WTC11 (cell line): ENCODE data around the gene WIZ. TPM values are rescaled to one million over a fixed set of nuclear protein-coding genes. Genes with fewer than 3 reads are reported as not detected.

Experiments used
- ATAC-seq: fragments of 200-7000 bp; cut with Tn5 transposase; 2 replicates; pipeline ENCODE4 v1.10.0; 2021; ENCODE audit warnings: mild to moderate bottlenecking, moderate library complexity
- CTCF ChIA-PET: fragments of 300-600 bp; sonication (Branson Sonifier 250); formaldehyde crosslinking; loops from one replicate; lab custom pipeline; 2021; ENCODE audit warnings: antibody characterized with exemption; lab: Charles Lee
- POLR2A ChIA-PET: fragments of 350-600 bp; sonication (Branson Sonifier 250); formaldehyde crosslinking; loops from one replicate; lab custom pipeline; 2021; ENCODE audit warnings: antibody characterized with exemption; lab: Charles Lee
- DNase-seq: peaks from one replicate; pipeline ENCODE4 v3.0.0; 2021; ENCODE audit warnings: low spot score
- H3K27ac Mint-ChIP-seq: 2 replicates; pipeline ENCODE4 v1.8.0; 2021; ENCODE audit warnings: mixed read lengths
- H3K27me3 Mint-ChIP-seq: 2 replicates; pipeline ENCODE4 v1.8.0; 2021; ENCODE audit warnings: low read depth, mild to moderate bottlenecking, moderate library complexity, mixed read lengths
- H3K36me3 Mint-ChIP-seq: 2 replicates; pipeline ENCODE4 v1.8.0; 2021; ENCODE audit warnings: mixed read lengths
- H3K4me1 Mint-ChIP-seq: 2 replicates; pipeline ENCODE4 v1.8.0; 2022; ENCODE audit warnings: mixed read lengths
- H3K4me3 Mint-ChIP-seq: 2 replicates; pipeline ENCODE4 v1.8.0; 2021; ENCODE audit warnings: mild to moderate bottlenecking, moderate library complexity, mixed read lengths
- H3K9me3 Mint-ChIP-seq: 2 replicates; pipeline ENCODE4 v1.8.0; 2021; ENCODE audit warnings: mixed read lengths
- AR ChIP-seq: fragments of 250-450 bp; sonication (Bioruptor Pico); IDR thresholded peaks from 2 replicates; pipeline ENCODE4 v1.9.0; 2021; ENCODE audit warnings: mild to moderate bottlenecking
- CREB1 ChIP-seq: sonication (generic); formaldehyde crosslinking; IDR thresholded peaks from 2 replicates; pipeline ENCODE4 v1.8.0; 2023; ENCODE audit warnings: mild to moderate bottlenecking, missing genetic modification reagents
- GRHL2 ChIP-seq: fragments of 250-450 bp; sonication (Bioruptor Pico); IDR thresholded peaks from 2 replicates; pipeline ENCODE4 v1.8.0; 2022; ENCODE audit warnings: mild to moderate bottlenecking, moderate library complexity; ENCODE audit not compliant: insufficient replicate concordance, severe bottlenecking
- HMGXB4 ChIP-seq: sonication (generic); formaldehyde crosslinking; IDR thresholded peaks from 2 replicates; pipeline ENCODE4 v1.8.1; 2023; ENCODE audit warnings: mild to moderate bottlenecking, moderate library complexity, missing genetic modification reagents
- IRF2 ChIP-seq: sonication (generic); formaldehyde crosslinking; IDR thresholded peaks from 2 replicates; pipeline ENCODE4 v1.8.0; 2022; ENCODE audit warnings: low read depth, missing genetic modification reagents, borderline replicate concordance
- NFE2L1 ChIP-seq: sonication (generic); formaldehyde crosslinking; IDR thresholded peaks from 2 replicates; pipeline ENCODE4 v1.8.1; 2023; ENCODE audit warnings: missing genetic modification reagents
- PRDM15 ChIP-seq: sonication (generic); formaldehyde crosslinking; IDR thresholded peaks from 2 replicates; pipeline ENCODE4 v1.8.0; 2022; ENCODE audit warnings: missing genetic modification reagents
- RORB ChIP-seq: fragments of 250-450 bp; sonication (Bioruptor Pico); IDR thresholded peaks from 2 replicates; pipeline ENCODE4 v1.9.0; 2021; ENCODE audit warnings: mild to moderate bottlenecking
- ZNF219 ChIP-seq: sonication (generic); formaldehyde crosslinking; IDR thresholded peaks from 2 replicates; pipeline ENCODE4 v1.8.0; 2023; ENCODE audit warnings: missing genetic modification reagents, mild to moderate bottlenecking, borderline replicate concordance
- ZNF416 ChIP-seq: fragments of 250-450 bp; sonication (Bioruptor Pico); IDR thresholded peaks from 2 replicates; pipeline ENCODE4 v1.9.0; 2021; ENCODE audit warnings: mild to moderate bottlenecking, inconsistent platforms
- total RNA-seq: library from RNA; stranded (reverse); gene quantifications from 3 replicates; pipeline ENCODE4 v1.2.3, GENCODE V29; 2021
- TF ChIP-seq, protein P1 (sequence below): sonication (generic); formaldehyde crosslinking; IDR thresholded peaks from 2 replicates; pipeline ENCODE4 v1.8.1; 2023; ENCODE audit warnings: mild to moderate bottlenecking, missing genetic modification reagents, borderline replicate concordance
- TF ChIP-seq, protein P2 (sequence below): sonication (generic); formaldehyde crosslinking; IDR thresholded peaks from 2 replicates; pipeline ENCODE4 v1.8.0; 2022; ENCODE audit warnings: mild to moderate bottlenecking, missing genetic modification reagents
- TF ChIP-seq, protein P3 (sequence below): sonication (generic); formaldehyde crosslinking; IDR thresholded peaks from 2 replicates; pipeline ENCODE4 v1.8.1; 2023; ENCODE audit warnings: mild to moderate bottlenecking, missing genetic modification reagents

The WIZ gene
- total RNA-seq, 1 experiment from 2014 or later = 43.9 TPM

DNA sequence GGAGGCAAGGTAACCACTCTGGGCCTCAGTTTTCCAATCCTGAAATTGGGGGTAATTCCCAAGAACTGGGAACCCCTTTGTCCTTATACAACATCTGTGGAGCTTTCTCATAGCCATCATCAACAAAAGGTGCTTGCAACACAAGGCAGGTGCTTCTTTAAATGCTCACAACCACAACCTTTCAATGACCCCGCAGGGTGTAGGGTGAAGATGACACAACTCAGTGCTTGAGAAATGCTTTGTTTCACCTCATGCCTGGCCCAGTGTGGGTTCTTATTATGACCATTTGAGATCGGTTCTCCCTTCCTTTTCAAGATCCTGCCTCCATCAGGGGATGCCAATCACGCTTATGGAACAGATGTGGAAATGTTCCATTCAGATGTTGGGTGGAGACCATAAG is 8.4 kb downstream of the WIZ start (continued):
- TF ChIP-seq, protein P1, sequence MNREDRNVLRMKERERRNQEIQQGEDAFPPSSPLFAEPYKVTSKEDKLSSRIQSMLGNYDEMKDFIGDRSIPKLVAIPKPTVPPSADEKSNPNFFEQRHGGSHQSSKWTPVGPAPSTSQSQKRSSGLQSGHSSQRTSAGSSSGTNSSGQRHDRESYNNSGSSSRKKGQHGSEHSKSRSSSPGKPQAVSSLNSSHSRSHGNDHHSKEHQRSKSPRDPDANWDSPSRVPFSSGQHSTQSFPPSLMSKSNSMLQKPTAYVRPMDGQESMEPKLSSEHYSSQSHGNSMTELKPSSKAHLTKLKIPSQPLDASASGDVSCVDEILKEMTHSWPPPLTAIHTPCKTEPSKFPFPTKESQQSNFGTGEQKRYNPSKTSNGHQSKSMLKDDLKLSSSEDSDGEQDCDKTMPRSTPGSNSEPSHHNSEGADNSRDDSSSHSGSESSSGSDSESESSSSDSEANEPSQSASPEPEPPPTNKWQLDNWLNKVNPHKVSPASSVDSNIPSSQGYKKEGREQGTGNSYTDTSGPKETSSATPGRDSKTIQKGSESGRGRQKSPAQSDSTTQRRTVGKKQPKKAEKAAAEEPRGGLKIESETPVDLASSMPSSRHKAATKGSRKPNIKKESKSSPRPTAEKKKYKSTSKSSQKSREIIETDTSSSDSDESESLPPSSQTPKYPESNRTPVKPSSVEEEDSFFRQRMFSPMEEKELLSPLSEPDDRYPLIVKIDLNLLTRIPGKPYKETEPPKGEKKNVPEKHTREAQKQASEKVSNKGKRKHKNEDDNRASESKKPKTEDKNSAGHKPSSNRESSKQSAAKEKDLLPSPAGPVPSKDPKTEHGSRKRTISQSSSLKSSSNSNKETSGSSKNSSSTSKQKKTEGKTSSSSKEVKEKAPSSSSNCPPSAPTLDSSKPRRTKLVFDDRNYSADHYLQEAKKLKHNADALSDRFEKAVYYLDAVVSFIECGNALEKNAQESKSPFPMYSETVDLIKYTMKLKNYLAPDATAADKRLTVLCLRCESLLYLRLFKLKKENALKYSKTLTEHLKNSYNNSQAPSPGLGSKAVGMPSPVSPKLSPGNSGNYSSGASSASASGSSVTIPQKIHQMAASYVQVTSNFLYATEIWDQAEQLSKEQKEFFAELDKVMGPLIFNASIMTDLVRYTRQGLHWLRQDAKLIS (CRISPR knock-in tag) = no peak

DNA sequence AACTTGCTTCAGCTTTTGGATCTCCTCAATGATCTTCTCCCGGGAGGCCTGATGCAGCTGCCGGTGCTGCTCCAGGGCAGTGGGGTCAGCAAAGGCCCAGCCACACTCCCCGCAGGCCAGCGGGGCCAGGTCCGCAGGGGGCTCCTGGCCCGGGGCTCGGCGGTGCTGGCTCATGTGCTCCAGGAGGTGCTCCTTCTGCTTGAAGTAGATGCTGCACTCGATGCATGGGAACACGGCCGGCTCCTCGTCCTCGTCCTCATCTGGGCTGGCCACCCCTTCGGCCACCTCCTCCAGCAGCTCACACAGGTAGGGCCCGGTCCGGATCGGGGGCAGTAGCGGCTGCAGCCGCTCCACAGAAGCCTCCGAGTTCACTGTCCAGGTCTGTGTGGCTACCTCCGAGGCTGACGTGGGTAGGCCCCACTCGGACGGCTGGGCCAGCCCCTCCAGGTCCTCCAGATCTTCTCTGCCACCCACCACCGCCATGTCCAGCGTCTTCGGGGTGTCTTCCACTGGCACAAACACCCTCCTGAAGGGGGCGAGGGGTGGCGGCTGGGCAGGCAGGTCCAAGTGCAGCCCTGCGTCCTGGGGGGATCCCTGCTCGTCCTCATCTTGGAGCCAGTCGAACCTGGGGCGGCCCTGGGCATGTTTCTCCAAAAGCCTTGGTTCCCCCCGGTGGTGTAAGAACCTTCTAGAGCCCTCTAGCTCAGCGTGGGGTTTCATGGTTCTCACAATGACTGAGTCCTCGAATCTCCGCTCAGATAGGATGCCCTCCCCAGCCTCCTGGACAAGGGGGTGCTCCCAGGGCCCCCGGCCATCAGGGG is 9.7 kb downstream of the WIZ start:
- H3K27ac Mint-ChIP-seq = no peak overlapping the region
- DNase-seq (no peak), ATAC-seq (no peak)
- H3K9me3 Mint-ChIP-seq = no peaks in the 10 kb centered on the region
- H3K4me3 Mint-ChIP-seq = no peak overlapping the region
- H3K27me3 Mint-ChIP-seq = no peaks in the 10 kb centered on the region; the same call in 1 of the 2 replicates
- ChIA-PET CTCF (no interaction called here), POLR2A (interaction anchor here (0.6 kb wide), 1 partner anchor 340 kb away, joined by 3 read pairs; no protein-coding TSS in a partner anchor)
- no peaks in the 10 kb centered on the region for H3K36me3 Mint-ChIP-seq
- TF ChIP-seq PRDM15 (CRISPR knock-in tag) = no peak
- TF ChIP-seq RORB = no peak
- TF ChIP-seq, protein P2, sequence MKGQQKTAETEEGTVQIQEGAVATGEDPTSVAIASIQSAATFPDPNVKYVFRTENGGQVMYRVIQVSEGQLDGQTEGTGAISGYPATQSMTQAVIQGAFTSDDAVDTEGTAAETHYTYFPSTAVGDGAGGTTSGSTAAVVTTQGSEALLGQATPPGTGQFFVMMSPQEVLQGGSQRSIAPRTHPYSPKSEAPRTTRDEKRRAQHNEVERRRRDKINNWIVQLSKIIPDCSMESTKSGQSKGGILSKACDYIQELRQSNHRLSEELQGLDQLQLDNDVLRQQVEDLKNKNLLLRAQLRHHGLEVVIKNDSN = no peak
- no peak for TF ChIP-seq GRHL2 (CRISPR knock-in tag)
- TF ChIP-seq, protein P3, sequence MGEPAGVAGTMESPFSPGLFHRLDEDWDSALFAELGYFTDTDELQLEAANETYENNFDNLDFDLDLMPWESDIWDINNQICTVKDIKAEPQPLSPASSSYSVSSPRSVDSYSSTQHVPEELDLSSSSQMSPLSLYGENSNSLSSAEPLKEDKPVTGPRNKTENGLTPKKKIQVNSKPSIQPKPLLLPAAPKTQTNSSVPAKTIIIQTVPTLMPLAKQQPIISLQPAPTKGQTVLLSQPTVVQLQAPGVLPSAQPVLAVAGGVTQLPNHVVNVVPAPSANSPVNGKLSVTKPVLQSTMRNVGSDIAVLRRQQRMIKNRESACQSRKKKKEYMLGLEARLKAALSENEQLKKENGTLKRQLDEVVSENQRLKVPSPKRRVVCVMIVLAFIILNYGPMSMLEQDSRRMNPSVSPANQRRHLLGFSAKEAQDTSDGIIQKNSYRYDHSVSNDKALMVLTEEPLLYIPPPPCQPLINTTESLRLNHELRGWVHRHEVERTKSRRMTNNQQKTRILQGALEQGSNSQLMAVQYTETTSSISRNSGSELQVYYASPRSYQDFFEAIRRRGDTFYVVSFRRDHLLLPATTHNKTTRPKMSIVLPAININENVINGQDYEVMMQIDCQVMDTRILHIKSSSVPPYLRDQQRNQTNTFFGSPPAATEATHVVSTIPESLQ = no peak
- no peak for TF ChIP-seq HMGXB4 (CRISPR knock-in tag)
- TF ChIP-seq IRF2 (CRISPR knock-in tag) = no peak
- no peak for TF ChIP-seq CREB1 (CRISPR knock-in tag)
- TF ChIP-seq AR = no peak
- TF ChIP-seq ZNF416 (CRISPR knock-in tag) = no peak
- no peak for TF ChIP-seq NFE2L1 (CRISPR knock-in tag)
- no peak for TF ChIP-seq ZNF219 (CRISPR knock-in tag)
- H3K4me1 Mint-ChIP-seq = peaks cover 3% of the 10 kb centered on the region
